NOMO-1 treated with dmso at 0.1 percent for 144 hours (cell line): ENCODE data around the gene PIAS4.
"Not testable (repeated sequence)": the region's sequence is repeated elsewhere in the genome, so short reads cannot be mapped to it uniquely, and the experiment has no call there.

Experiments used
- DNase-seq: peaks from one replicate; lab custom pipeline; 2025; ENCODE audit not compliant: unreplicated experiment; lab: John Stamatoyannopoulos, UW

The PIAS4 gene

GRCh38 chr19:3990815-3991117 lies 16.8 kb upstream of the PIAS4 start:
- DNase-seq, result no peak

GRCh38 chr19:3995607-3996006 lies 11.9 kb upstream of the PIAS4 start:
- no peak for DNase-seq

GRCh38 chr19:3998667-3999412 lies 8.7 kb upstream of the PIAS4 start:
- not testable (repeated sequence) for DNase-seq

DNA sequence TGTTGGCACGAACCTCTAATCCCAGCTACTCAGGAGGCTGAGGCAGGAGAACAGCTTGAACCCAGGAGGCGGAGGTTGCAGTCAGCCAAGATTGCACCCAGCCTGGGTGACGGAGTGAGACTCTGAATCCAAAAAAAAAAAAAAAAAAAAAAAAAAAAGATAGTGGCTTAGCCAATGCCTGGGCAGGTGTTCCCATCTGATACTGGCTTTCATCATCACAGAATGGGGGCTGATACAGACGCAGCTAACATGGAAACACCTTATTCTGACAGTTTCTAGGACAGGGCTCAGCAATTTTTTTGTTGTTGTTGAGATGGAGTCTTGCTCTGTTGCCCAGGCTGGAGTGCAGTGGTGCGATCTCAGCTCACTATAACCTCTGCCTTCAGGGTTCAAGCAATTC lies 6.7 kb upstream of the PIAS4 start:
- not testable (repeated sequence) for DNase-seq

- DNase-seq, result not testable (repeated sequence)
These were observed 2.1 kb upstream of the PIAS4 start for GRCh38 chr19:4005436-4005835.

DNA sequence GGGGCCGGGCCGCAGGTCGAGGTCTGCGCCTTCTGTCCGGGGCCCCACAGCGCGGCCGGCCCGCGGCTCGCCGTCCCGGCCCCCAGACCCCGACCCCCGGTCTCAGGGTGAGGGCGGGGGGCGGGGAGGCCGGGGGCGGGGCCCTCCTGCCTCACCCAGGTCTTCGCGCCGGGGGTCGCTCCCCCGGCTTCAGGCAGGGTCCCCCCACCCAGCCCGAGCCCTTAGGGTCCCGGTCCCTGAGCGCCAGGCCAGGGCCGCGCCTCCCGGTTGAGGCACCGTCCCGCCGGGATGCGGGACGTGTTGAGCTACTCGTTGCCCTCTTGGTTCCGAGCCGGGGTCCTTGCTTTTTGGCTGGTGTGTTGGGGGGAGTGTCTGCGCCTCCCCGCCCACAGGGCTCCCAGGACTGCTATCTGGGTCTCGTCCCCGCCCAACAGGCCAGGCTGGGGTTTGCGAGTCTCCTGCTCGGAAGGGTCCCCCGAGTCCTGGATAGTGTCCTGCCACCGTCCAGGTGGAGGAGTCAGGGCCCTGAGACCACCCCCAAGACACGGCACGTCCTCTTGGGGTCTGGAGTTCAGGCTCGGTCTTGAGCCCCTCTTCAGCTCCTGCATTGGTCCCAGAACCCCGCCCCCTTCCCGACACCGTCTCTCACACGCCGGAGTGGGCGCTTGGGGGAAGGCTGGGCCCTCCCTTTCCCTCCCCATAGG lies 452 bp downstream of the PIAS4 start:
- DNase-seq, result no peak

DNA sequence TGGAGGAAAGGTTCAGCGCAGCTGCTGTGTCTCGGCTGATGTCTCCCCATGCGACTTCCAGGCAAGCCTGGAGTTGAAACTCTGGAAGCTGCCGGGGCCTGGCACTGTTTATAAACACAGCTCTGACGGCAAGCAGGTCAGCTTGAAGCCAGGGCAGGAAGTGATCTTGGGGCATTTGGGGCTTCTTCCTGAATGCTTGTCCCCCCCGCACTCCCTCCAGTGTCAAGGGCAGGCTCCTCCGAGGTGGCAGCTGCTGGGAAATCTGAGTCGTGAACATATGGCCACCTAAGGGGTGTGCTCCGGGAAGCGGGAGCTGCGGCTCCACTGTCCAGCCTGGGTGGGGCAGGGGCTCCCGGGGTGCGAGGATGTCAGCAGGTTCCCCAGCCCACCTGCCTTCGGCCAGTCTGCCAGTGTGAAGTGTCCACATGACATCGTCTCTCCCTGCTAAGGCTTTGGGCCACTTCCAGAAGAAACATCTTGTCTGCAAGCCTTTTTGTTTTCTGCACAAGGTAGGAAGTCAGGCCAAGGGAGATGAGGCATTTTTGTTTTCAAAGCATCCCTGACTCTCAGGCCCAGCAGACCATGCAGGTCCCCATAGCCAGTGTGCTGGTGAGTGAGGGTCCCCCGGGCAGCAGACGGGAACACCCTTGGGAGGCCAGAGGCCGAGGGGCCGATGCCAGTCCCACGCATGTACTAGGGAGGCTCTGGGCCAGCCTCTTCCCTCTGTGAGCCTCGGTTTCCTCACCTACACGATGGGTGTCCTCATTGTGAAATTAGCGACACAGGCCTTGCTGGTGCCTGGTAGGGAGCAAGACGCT lies 2.7 kb downstream of the PIAS4 start:
- DNase-seq, result no peak

DNA sequence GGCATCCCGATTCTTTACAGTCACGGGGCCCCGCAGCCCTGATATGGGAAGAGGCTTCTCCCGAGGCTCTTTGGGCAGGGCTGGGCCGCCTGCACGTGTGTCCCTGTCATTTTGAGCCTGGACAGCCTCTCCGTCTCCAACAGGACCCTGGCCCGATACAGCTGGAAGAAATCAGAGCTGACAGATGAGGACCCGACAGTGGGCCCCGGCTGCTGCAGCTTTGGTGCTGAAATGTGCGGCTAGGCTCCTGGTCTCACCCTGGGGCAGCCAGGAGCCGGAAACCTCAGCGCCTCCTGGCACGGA lies 3.2 kb downstream of the PIAS4 start:
- DNase-seq, result no peak

GRCh38 chr19:4011430-4011829 lies 3.9 kb downstream of the PIAS4 start:
- not testable (repeated sequence) for DNase-seq

DNA sequence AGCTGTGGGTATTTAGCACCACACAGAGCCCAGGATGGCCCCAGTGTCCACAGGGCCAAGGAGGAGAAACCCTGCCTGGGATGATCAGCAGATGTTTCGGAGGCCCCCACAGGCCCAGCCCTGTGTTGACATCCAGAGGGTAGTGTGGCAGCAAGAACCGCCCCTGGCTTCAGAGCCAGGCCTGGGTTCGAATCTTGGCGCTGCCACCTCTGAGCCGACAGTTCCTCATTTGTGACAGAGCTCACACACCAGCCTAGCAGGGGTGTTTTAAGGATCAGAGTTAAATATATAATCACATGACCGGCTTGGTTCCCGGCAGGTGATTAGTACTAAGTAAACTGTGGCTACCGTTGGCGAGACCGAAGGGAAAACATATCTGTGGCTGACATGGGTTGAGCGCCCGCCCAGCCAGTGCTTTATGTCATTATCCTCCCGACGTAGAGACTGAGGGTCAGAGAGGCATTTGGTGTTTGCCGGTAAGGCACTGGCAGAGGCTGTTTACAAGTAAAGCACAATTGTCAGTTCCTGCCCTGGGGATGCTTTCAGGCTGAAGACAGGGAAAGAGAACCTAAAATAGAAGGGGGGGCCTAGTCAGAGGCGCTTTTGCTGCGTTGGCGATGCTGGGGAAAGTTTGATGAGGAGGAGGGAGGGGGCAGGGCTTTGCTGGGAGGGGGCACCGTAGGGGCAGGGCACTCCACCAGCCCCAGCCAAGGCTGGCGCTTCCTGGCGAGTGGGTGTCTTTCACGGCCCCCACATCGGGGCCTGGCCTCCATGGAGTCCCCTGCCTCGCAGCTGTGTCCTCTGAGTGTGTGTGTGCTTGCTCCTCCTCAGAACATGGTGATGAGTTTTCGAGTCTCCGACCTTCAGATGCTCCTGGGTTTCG lies 4.8 kb downstream of the PIAS4 start:
- DNase-seq, result no peak

DNA sequence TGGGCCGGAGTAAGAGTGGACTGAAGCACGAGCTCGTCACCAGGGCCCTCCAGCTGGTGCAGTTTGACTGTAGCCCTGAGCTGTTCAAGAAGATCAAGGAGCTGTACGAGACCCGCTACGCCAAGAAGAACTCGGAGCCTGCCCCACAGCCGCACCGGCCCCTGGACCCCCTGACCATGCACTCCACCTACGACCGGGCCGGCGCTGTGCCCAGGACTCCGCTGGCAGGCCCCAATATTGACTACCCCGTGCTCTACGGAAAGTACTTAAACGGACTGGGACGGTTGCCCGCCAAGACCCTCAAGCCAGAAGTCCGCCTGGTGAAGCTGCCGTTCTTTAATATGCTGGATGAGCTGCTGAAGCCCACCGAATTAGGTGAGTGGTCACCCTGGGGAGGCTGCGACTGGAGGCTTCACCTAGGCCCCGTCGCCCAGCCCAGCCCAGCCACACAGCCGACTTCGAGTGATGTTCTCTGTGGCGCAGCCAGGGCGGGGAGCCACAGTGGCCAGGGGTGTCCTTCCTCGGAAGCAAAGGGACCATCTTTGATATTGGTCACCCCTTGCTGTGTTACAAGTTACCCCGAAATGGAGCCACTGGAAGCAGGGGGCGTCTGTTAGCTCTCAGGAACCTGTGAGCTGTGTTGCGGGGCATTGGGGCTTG lies 5.6 kb downstream of the PIAS4 start:
- no peak for DNase-seq

DNA sequence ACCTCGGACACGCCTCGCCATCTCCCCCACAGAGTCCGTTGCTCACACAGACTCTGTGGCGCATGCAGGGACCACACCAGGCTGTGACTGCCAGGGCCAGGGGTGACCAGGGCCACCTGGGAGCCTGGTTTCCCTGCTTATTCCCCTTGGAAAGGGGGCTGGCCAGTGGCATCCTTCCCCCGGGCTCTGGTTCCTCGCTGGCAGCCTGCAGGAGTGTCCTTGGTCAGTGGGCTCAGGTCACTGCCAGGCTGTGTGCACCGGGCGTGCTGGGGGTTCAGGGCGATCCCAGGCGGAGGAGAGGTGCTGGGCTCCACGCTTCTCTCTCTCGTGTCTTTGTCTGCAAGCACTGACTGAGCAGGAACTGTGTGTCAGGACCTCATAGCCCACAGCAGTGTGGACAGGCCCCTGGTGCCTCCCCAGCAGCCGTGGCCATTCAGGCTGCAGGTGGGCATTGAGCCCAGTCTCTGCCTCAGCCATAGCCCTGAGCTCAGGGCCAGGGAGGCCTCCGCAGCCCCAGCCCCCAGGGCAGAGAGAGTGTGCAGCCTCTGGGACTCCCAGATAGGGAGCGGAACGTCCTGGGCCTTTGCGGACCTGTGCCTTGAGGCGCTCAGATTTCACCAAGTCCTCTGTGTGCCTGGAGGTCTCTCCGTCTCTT lies 6.5 kb downstream of the PIAS4 start:
- DNase-seq, result no peak

DNA sequence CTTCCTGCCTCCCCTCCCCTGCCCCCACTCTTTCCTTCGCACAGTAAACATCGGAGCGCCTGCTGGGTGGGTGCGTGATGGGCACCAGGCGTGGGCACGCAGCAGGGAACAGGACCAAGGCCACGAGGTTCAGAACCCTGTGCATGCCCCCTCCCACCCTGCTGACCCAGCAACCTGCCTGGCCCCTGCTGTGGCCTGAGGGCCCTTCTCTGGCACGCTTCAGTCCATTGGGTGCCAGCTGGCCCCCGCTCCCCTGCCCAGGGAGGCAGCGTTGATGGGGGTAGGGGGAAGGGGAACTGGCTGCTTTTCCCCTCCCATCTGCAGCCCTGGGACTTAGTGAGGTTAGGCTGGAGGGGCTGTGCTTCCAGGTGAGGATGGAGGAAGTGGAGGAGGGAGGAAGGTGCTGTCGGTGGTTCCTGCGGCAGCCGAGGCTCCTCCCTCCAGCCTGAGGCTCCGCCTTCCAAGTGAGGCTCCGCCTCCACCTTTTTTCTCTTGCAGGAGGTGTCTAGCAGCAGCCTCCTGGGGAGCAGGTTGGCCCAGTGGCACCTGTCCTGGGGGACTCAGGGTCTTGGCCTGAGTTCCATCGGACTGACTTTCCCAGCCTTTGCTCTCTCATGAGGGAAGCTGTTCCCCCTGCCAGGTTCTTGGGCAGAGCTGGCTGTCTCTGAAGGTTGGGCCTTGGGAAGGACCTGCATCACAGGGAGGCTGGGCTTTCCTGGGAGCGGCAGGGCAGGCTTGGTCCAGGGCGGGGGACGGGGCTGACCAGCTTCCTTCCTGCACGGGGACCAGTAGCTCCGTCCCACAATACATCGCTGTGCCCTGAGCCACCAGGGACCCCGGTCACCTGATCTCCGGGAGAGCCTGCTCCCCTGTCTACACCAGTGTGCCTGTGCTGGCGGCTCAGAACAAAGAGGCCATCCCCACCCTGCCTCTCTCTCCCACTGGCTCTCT lies 7.3 kb downstream of the PIAS4 start:
- no peak for DNase-seq

DNA sequence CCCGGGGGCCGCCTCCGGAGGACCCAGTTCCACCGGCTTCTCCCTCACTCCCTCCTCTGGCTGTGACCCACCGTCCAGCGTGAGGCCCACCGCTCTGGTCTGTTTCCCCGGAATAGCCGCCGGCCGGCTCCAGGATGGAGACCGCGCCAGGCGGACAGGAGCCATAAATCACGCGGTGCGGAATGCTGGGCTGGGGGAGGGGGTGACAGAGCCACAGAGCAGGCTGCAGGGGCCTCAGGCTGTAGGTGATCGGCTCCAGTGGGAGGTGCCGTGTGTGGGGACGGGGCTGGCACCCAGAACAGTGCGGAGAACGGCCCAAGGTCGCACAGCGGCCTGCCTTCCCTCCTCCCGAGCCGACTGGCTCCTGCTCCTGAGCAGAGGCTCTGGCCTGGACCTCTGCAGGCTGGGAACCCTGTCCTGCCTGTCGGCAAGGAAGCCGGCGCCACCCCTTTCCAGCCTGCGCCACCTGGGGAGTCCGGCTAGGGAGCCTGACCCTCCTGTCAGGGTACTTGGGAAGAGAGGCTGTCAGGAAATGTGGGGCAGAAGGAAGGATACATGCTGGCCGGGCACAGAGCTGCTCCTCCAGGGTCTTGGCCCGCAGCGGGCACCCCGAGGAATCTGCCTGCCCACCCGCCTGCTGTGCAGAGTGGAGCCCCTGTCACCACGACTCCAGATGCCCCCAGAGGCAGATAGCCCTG lies 8.3 kb downstream of the PIAS4 start:
- DNase-seq, result no peak

DNA sequence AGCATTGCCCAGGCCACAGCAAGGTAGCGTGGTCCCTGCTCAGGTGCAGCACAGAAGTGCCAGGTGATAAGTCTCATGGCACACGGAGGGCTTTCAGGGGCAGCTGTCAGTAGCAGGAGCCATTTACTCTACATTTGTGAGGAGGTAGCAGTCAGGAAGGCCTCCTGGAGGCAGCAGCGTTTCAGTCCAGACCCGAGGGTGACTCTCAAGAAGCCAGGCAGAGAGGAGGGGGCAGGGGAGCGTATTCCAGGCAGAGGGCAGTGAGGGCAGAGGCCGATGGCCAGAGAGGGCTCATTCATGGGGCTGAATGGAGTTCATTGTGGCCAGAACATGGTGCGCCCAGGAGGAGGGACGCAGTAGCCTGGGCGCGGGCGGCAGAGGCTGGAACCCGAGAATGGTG lies 8.9 kb downstream of the PIAS4 start:
- DNase-seq, result no peak

GRCh38 chr19:4016903-4017638 lies 9.5 kb downstream of the PIAS4 start:
- DNase-seq, result no peak

- DNase-seq, result no peak
These were observed 10.6 kb downstream of the PIAS4 start for GRCh38 chr19:4018140-4018613.
